Mononuclear cell (primary cell): ENCODE results near the gene WWOX. TPM values are rescaled to one million over a fixed set of nuclear protein-coding genes. Genes with fewer than 3 reads are reported as not detected.
A peak's percentile ranks its signal among the peaks of the same experiment; 100 is the strongest.
"Not testable (repeated sequence)": the region's sequence is repeated elsewhere in the genome, so short reads cannot be mapped to it uniquely, and the experiment has no call there.

Source experiments
- H3K27me3 ChIP-seq: 2 replicates; pipeline ENCODE4 v1.6.0; 2011; ENCODE audit warnings: low read length, control low read depth; ENCODE audit not compliant: insufficient read depth
- H3K4me1 ChIP-seq: 2 replicates; pipeline ENCODE4 v1.5.1; 2011; ENCODE audit warnings: mild to moderate bottlenecking, low read length, control low read depth; ENCODE audit not compliant: insufficient read depth
- H3K4me3 ChIP-seq: 2 replicates; pipeline ENCODE4 v1.5.1; 2011; ENCODE audit warnings: mild to moderate bottlenecking, low read length, moderate library complexity
- H3K9me3 ChIP-seq: 2 replicates; pipeline ENCODE4 v1.5.1; 2011; ENCODE audit warnings: low read depth, mild to moderate bottlenecking, control low read depth, low read length
- total RNA-seq: library from RNA; depleted of rRNA; stranded (reverse); fragments of >200 nt; gene quantifications from one replicate; pipeline ENCODE4 v1.2.3, GENCODE V29; 2012

Gene WWOX
- 22.7 TPM for total RNA-seq

GRCh38 chr16:78099271-78100111 lies at the start of gene WWOX:
WWOX (plus strand) TSS chr16:78099654.
- Histone ChIP-seq H3K4me3 (peak within 1 kb of the TSS; percentile 94), H3K27me3 (no peaks in the 10 kb centered on the region), H3K9me3 (no peaks in the 10 kb centered on the region), H3K4me1 (peaks cover 15% of the 10 kb centered on the region)

DNA sequence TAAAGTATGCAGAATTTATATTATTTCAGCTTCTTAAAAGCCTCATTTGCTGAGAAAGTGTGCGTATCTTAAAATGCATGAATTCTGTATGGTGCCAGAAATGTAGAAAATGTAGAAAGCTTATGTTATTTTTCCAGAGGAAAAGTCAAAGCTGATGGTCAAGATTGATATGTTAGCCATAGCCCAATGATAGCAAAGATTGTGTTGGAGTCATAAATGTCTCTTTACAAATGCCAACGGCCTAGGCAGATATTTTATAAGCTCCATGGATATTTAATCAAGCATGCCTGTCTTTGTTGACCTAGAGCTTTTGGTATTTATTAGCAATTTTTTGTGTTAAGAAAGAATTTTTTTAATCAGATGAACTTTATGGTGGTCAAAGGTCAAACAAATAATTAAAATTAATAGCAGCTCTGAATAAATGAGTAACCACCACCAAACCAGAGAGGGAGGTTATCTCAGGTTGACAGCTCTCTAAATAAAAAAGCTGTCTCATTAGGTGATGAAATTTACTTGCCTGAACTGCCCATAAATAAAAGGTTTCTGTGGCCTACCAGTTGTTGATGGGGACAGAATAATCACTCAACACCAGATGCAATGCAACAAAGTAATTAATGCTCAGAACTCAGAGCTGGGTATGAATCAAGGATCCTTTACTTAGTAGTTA lies 48.6 kb upstream of the WWOX start:
- Histone ChIP-seq H3K27me3 (peaks cover 5% of the 10 kb centered on the region), H3K9me3 (no peaks in the 10 kb centered on the region), H3K4me1 (no peaks in the 10 kb centered on the region), H3K4me3 (no peak overlapping the region)

- Histone ChIP-seq H3K4me3 (no peak overlapping the region), H3K4me1 (no peaks in the 10 kb centered on the region), H3K9me3 (no peaks in the 10 kb centered on the region), H3K27me3 (no peaks in the 10 kb centered on the region)
Measured at GRCh38 chr16:78057803-78058564, 41.5 kb upstream of the WWOX start.

DNA sequence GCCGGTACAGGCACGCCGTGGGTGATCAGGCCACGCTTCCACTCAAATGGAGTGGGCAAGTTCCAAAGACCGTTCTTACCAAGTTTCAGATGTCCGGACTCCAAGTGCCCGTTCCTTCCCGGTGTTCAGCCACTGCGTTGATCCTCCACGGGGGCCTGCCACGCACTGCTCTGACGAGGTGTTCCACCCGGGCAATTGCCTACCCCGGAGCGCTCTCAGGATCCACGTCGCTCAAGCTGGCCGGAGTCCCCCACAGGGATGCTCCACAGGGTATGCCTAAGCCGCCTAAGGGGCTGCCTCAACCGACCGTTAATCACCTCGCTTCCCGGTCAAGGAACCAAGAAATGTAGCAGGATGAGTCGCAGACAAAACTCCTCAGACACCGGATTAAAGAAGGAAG lies 39.6 kb upstream of the WWOX start:
- not testable (repeated sequence) for H3K4me1 ChIP-seq, H3K4me3 ChIP-seq, H3K9me3 ChIP-seq, H3K27me3 ChIP-seq

DNA sequence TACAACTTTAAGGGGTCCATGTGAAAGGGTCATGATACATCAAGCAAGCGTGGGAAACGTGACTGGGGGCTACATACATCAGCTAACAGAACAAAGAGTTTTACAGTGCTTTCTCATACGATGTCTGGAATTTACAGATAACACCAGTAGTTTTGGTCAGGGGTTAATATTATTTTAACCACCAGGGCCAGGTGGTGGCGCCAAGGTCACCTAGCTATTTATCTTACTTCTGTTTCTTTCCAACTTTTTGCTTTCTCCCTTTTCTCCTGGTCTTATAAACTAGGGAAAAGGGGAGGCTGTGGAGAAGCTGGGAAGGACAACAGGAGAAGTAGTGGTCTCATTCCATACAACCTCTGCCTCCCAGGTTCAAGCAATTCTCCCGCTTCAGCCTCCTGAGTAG lies 39.2 kb upstream of the WWOX start:
- no peaks in the 10 kb centered on the region for H3K9me3 ChIP-seq
- no peaks in the 10 kb centered on the region for H3K27me3 ChIP-seq
- no peaks in the 10 kb centered on the region for H3K4me1 ChIP-seq
- no peak overlapping the region for H3K4me3 ChIP-seq

DNA sequence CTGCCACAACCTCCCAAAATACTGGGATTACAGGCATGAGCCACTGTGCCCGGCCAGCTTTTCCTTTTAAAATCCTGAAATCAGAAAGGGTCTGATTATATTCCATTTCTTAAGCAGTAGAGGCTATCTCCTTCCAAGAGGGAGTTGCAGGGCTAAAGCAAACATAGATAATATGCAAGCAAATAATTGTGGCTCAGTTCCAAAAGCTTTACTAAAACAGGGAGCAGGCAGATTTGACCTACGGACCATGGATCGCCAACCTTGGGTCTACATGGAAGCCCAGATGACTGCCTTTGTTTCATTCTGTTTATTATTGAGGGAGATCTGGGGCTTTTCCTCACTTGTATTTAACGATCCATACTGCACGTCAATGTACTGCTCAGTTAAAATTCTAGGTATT lies 38.6 kb upstream of the WWOX start:
- no peaks in the 10 kb centered on the region for H3K27me3 ChIP-seq
- H3K4me1 ChIP-seq = no peaks in the 10 kb centered on the region
- no peak overlapping the region for H3K4me3 ChIP-seq
- H3K9me3 ChIP-seq = no peaks in the 10 kb centered on the region

DNA sequence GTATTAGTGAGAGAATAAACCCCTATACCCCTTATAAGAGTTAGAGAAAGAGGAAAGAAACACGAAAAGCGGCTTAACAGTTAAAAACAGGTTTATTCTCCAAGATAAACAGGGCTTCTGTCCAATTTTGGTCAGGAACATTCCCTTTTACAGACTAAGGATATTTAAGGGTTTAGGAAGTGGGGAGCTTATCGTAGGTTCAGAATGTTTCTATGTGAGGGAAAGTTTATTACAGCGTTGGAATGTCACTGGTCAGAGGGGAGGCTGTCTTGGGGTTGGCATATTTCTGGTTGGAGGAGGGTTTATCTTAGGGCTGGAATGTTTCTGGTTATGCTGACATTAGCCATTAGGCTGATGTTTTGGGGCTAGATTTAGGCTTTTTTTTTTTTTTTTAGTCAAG lies 34.1 kb upstream of the WWOX start:
- no peaks in the 10 kb centered on the region for H3K4me1 ChIP-seq
- H3K9me3 ChIP-seq = no peaks in the 10 kb centered on the region
- no peak overlapping the region for H3K4me3 ChIP-seq
- no peaks in the 10 kb centered on the region for H3K27me3 ChIP-seq

DNA sequence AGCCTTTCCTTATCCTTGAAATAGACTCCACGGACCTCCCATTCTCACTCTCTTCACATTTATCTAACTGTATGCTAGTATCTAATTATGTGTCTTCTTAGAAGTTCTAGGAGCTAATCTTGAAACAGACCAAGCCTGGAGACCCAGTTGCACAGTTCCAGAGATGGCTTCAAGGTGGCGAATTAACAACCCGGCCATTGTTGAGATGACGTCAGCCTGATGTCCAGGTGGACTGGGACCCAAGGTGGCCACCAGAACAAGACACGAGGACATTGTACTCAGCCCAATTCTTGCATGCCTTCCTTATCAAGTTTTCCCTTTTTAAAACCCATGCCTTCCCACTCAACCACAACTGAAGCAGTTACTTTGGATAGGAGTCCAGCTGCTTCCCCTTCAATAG lies 29.5 kb upstream of the WWOX start:
- no peaks in the 10 kb centered on the region for H3K27me3 ChIP-seq
- no peak overlapping the region for H3K4me3 ChIP-seq
- H3K9me3 ChIP-seq = no peaks in the 10 kb centered on the region
- no peaks in the 10 kb centered on the region for H3K4me1 ChIP-seq

- H3K9me3 ChIP-seq = no peaks in the 10 kb centered on the region
Measured at GRCh38 chr16:78072275-78072674, 27.2 kb upstream of the WWOX start.

GRCh38 chr16:78075800-78076199 lies 23.7 kb upstream of the WWOX start:
- Histone ChIP-seq H3K4me1 (no peaks in the 10 kb centered on the region), H3K9me3 (no peaks in the 10 kb centered on the region), H3K27me3 (peaks cover 9% of the 10 kb centered on the region), H3K4me3 (no peak overlapping the region)

More at GRCh38 chr16:78072275-78072674, 27.2 kb upstream of the WWOX start:
- Histone ChIP-seq H3K4me3 (no peak overlapping the region), H3K4me1 (no peaks in the 10 kb centered on the region), H3K27me3 (no peaks in the 10 kb centered on the region)

GRCh38 chr16:78081341-78081740 lies 18.1 kb upstream of the WWOX start:
- Histone ChIP-seq H3K9me3 (no peaks in the 10 kb centered on the region), H3K27me3 (peaks cover 9% of the 10 kb centered on the region), H3K4me3 (no peak overlapping the region), H3K4me1 (no peaks in the 10 kb centered on the region)

- Histone ChIP-seq H3K27me3 (no peaks in the 10 kb centered on the region), H3K9me3 (no peaks in the 10 kb centered on the region), H3K4me1 (no peaks in the 10 kb centered on the region), H3K4me3 (no peak overlapping the region)
Measured at GRCh38 chr16:78091419-78091818, 8.0 kb upstream of the WWOX start.

- H3K9me3 ChIP-seq = no peaks in the 10 kb centered on the region
- no peak overlapping the region for H3K4me3 ChIP-seq
- H3K27me3 ChIP-seq = no peaks in the 10 kb centered on the region
- no peaks in the 10 kb centered on the region for H3K4me1 ChIP-seq
Measured at GRCh38 chr16:78092758-78093157, 6.7 kb upstream of the WWOX start.

DNA sequence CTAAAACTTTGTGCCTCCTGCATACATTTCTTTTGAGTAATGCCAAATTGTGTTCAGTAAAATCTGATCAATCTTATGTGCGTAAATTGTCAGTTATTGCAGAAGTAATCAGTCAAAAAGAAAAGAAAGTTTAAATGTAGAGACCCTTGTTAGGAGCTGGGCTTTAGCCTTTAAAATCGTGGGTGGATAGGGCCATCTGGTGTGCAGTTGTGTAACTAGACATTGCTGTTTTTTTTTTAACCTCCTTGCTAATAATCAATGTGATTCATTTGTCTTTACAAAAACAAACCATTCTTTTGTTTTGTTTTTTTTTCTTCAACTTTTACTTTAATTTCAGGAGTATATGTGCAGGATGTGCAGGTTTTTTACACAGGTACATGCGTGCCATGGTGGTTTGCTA lies 5.3 kb upstream of the WWOX start:
- Histone ChIP-seq H3K4me3 (no peak overlapping the region), H3K9me3 (no peaks in the 10 kb centered on the region), H3K27me3 (no peaks in the 10 kb centered on the region), H3K4me1 (peaks cover 7% of the 10 kb centered on the region)

GRCh38 chr16:78094998-78095397 lies 4.5 kb upstream of the WWOX start:
- Histone ChIP-seq H3K4me3 (no peak overlapping the region), H3K27me3 (no peaks in the 10 kb centered on the region), H3K4me1 (peaks cover 9% of the 10 kb centered on the region), H3K9me3 (no peaks in the 10 kb centered on the region)
